GM18505 (cell line): ENCODE data around the gene ANKRD33B.

Experiments
- ATAC-seq: cut with Tn5 transposase; IDR thresholded peaks from one replicate; pipeline ENCODE4 v1.9.1; 2021; ENCODE audit not compliant: unreplicated experiment
- POLR2A ChIP-seq: IDR thresholded peaks from 4 replicates; pipeline ENCODE4 v1.6.1; 2011; ENCODE audit warnings: borderline replicate concordance; ENCODE audit not compliant: insufficient read depth, insufficient read length; ENCODE audit errors: extremely low read depth

The ANKRD33B gene

GRCh38 chr5:10701567-10702039, 137.7 kb downstream of the ANKRD33B start:
- no peak for TF ChIP-seq POLR2A
- ATAC-seq = no peak

- ATAC-seq = no peak
- TF ChIP-seq POLR2A = no peak
These were observed 138.3 kb downstream of the ANKRD33B start for GRCh38 chr5:10702040-10702629.

- no peak for ATAC-seq
- TF ChIP-seq POLR2A = no peak
These were observed 139.1 kb downstream of the ANKRD33B start for GRCh38 chr5:10702911-10703491.

GRCh38 chr5:10703676-10704075, 139.8 kb downstream of the ANKRD33B start:
- ATAC-seq = no peak
- no peak for TF ChIP-seq POLR2A

GRCh38 chr5:10704949-10705621, 141.2 kb downstream of the ANKRD33B start:
- TF ChIP-seq POLR2A = no peak
- no peak for ATAC-seq

- no peak for TF ChIP-seq POLR2A
- no peak for ATAC-seq
These were observed 141.9 kb downstream of the ANKRD33B start for GRCh38 chr5:10705747-10706146.

- ATAC-seq = no peak
These were observed 142.5 kb downstream of the ANKRD33B start for GRCh38 chr5:10706326-10706725.

More at GRCh38 chr5:10706326-10706725, 142.5 kb downstream of the ANKRD33B start:
- no peak for TF ChIP-seq POLR2A
